Right renal pelvis (tissue), 4 donors: ENCODE measurements around the gene SCUBE3. TPM values are rescaled to one million over a fixed set of nuclear protein-coding genes. Genes with fewer than 3 reads are reported as not detected.

ENCODE experiments used
- DNase-seq, 4 donors: peaks; one replicate each; pipeline ENCODE4 v3.0.0-alpha.2; 2013; ENCODE audit warnings: low read depth in 4 of 4, low spot score in 3 of 4, missing footprints in 1 of 4
- polyA plus RNA-seq, 4 donors: library from polyadenylated mRNA; unstranded; fragments of 120-200 nt; gene quantifications; one replicate each; pipeline ENCODE4 v1.2.1, GENCODE V29; 2013; ENCODE audit not compliant: insufficient read length in 4 of 4

Gene SCUBE3
- polyA plus RNA-seq, 4 donors = 39.9 to 52.2 (median 43.1) TPM

GRCh38 chr6:35237476-35237875, 23.7 kb downstream of the SCUBE3 start:
- DNase-seq = no peak

DNA sequence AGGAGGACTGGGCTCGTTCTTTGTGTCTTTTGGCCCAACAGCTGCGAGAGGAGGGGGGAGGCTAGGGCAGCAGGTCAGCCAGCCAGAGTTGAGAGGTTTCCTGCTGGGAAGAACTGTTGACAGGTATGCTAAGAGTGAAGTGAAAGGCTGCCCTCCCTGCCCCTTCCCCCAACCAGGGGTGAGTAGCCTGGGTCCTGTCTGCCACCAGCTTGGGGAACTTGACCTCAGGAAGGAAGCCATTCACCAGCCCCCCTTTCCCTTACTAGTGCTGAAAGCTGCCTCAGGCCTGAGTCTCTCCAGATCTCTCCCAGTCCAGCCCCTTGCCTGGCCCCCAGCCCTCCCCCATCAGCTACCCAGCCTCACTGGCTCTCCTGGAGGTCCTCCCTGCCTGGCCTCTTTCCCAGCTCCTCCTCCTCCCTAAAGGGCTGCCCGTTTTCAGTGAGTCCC, 25.1 kb downstream of the SCUBE3 start:
- DNase-seq = no peak

GRCh38 chr6:35239581-35239980, 25.8 kb downstream of the SCUBE3 start:
- no peak for DNase-seq

GRCh38 chr6:35240838-35241801, 27.4 kb downstream of the SCUBE3 start:
- peak in 3 of 4 donors; percentile 54 to 71 (median 64) for DNase-seq

DNA sequence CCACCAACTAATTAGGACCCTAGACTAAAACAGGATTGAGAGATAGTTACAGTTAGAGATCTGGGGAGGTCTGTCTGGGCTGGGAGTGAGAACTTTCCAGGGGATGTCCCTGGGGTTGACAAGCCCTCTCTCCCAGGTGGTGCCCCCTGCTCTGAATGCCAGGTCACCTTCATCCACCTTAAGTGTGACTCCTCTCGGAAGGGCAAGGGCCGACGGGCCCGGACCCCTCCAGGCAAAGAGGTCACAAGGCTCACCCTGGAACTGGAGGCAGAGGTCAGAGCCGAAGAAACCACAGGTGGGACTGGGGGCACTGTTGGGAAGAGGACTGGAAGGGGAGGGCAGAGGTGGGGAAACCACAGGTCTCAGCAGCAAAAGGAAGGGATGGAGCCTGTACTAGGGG, 28.7 kb downstream of the SCUBE3 start:
- no peak for DNase-seq

DNA sequence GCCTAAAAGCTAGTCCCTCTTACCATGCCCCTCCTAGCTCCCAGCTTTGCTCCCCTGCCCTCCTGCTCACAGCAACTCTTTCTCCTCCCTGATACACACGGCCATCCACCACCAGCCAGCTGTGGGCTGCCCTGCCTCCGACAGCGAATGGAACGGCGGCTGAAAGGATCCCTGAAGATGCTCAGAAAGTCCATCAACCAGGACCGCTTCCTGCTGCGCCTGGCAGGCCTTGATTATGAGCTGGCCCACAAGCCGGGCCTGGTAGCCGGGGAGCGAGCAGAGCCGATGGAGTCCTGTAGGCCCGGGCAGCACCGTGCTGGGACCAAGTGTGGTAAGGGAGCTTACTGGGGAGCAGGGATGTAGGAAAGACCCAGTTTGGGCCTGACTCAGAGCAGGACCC, 29.1 kb downstream of the SCUBE3 start:
- no peak for DNase-seq

- no peak for DNase-seq
Measured at GRCh38 chr6:35243386-35243958, 29.7 kb downstream of the SCUBE3 start.

GRCh38 chr6:35244551-35244950, 30.8 kb downstream of the SCUBE3 start:
- no peak for DNase-seq

DNA sequence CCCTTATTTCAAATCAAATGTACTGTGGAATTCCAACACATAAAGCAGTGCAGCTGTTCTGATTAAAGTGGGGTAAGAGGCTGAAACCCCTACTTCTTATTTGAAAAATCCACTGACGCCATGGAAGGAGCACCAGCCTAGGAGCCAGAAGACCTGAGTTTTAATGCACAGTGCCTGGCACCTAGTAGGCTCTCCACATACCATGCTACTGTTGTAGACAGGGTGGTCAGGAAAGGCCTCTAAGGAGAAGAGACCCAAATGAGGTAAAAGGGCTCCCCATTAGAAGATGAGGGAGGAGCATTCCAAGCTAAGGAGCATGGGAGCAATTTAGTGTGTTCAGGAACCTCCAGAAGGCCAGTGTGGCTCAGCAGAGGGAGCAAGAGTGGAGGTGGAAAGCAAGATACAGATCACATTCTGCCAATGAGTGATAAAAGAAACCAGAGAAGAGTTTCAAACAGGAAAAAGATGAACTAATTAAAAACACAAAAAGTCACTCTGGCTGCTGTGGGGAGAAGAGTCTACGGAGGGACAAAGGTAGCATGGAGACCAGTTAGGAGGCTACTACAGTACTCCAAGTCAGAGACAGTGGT, 34.0 kb downstream of the SCUBE3 start:
- DNase-seq = no peak

GRCh38 chr6:35248300-35248699, 34.5 kb downstream of the SCUBE3 start:
- no peak for DNase-seq

GRCh38 chr6:35248965-35249364, 35.2 kb downstream of the SCUBE3 start:
- DNase-seq = no peak

DNA sequence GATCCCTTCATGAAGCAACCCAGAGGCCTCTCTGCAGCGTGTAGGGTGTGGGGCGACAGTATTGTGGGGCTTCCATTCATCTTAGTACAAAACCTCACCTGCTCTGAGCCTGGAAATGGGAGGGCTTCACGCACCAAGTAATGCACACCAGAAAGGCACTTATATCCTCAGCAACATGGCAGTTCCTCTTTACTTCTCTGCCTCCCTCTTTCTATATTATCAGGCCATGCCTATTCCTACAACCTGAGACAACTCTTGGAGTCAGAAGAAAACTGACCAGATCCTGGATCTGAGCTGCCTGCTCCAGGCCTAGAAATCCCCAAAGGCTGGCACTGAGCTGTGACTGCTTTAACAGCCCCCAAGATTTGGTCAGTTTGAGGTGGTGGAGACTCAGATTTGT, 38.2 kb downstream of the SCUBE3 start:
- DNase-seq = no peak

GRCh38 chr6:35253249-35253648, 39.5 kb downstream of the SCUBE3 start:
- no peak for DNase-seq

- no peak for DNase-seq
Measured at GRCh38 chr6:35258336-35258735, 44.6 kb downstream of the SCUBE3 start.

DNA sequence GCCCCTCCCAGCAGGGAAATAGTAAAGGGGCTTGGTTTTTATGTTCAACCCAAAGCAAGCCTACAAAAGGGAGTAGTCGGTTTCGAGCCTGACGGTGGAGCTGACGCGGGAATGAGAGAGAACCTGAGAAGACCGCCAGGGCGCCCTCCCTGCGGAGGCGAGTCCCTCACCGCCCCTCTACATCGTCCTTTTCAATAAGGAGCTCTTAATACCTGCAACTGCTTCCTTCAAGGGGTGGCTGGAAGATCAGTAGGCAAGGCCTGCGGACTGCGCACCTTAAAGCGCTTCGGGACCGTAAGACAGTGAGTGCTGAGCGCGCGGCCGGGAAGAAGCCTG, 45.1 kb downstream of the SCUBE3 start:
- DNase-seq = peak in 2 of 4 donors; percentile 35 to 42

- peak; percentile 94 to 95 (median 94) for DNase-seq
Measured at GRCh38 chr6:35259194-35259947, 45.6 kb downstream of the SCUBE3 start, which contains the start of gene ZNF76. ZNF76 (plus strand) TSS chr6:35259735; CDS start chr6:35281152, 21,417 bp downstream.

DNA sequence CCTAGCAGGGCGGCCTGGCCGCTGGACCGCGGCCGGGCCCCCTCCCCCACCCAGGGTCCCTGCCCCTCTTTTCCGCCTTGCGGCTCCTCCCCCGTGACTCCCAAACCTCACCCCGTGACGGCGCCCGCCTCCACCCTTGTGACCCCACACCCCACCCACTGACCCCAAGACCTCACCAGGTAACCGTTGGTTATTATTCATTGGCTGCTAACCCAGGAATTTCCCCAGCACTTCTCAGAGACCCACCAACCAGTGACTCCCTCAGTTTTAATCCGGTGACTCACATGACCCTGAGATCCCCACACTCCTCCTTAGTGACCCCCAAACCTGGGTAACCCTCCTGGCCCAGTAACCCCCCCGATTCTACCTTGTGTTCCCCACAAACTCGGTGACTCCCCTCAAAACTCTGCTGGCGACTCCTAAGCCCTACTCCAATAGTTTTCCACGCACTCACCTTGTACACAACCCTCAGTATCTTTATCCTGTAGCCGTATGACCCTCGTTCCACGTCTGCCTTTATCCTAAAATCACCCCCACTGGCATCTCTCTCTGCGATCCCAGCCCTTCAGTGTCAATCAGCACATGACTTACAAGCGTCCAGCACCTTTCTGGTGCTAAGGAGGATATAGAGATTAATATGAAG, 46.3 kb downstream of the SCUBE3 start:
- peak in 3 of 4 donors; percentile 28 to 47 (median 45) for DNase-seq

DNA sequence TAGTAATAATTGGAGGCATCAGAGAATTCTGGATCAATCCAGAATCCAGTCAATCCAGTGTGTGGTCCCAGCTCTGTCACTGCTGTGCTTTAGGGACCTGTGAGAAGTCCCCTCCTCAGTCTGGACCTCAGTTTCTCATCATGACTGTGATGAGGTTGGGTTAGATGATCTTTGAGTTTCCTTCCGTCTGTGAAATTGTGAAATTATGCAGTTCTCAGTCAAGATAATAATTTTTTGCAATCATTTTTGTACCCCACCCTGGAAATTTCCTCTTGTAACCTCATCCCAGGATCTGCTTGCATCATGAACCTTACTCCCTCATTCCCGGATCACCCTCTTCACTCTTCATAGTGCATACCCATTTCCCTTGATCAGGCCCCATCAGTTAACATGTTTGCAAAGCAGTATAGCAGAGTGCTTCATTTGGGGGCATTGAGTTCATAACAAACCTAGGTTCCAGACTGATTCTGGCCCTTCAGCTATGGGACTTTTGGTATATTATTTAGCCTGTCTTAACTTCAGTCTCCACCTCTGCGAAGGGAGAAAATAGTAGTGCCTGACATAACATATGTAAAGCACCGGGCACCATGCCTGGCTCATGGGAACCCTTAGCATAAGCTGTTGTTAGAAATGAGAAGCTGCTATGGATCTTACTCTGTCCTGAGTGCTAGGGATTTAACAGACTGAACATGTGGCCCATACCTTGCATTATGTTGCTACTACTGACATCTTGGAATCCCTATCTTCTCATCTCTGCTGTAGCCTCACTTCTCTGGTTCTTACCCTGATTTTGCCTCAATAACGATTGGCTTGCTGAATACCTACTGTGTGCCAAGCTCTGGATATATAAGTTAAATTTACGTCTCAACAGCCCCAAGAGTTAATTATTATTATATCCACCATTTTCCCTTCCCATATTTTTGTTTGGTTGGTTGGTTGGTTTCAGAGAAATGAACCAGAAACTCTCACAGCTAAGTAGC, 47.1 kb downstream of the SCUBE3 start:
- DNase-seq = no peak

DNA sequence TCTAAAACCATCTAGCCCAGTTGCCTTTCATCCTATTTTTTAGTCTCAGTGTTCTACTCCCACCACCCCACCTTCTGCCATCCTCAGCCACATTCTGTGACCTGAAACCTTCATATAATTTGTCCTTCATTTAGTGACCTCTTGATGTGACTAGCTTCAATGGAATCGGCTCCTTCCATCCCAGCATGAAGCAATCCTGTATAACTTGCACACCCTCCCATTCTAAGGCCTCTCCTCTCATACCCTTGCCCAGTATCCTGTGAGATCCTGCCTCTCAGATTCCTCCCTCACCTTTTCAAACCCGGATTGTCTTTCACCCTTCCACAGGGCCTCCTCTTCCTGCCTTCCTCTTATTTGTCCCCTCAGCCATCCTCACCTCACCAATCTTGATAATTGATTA, 48.8 kb downstream of the SCUBE3 start:
- no peak for DNase-seq
